Endodermal cell (in vitro differentiated cells): ENCODE data around the gene RBCK1. TPM values are rescaled to one million over a fixed set of nuclear protein-coding genes. Genes with fewer than 3 reads are reported as not detected.

Source experiments
- DNase-seq: peaks from one replicate; pipeline ENCODE4 v3.0.0-alpha.2; 2017
- H3K27ac ChIP-seq: 2 replicates; pipeline ENCODE4 v1.5.1; 2013; ENCODE audit warnings: mild to moderate bottlenecking, low read depth, low read length, moderate library complexity
- H3K27me3 ChIP-seq: 2 replicates; pipeline ENCODE4 v1.6.1; 2013; ENCODE audit warnings: mild to moderate bottlenecking, low read length, moderate library complexity; ENCODE audit not compliant: insufficient read depth, control insufficient read depth, poor library complexity, severe bottlenecking
- H3K36me3 ChIP-seq: 2 replicates; pipeline ENCODE4 v1.7.0; 2013; ENCODE audit warnings: mild to moderate bottlenecking, low read length, moderate library complexity; ENCODE audit not compliant: control insufficient read depth, insufficient read depth
- H3K4me1 ChIP-seq: one replicate; pipeline ENCODE4 v1.7.0; 2013; ENCODE audit warnings: low read length; ENCODE audit not compliant: control insufficient read depth, insufficient read depth
- H3K4me3 ChIP-seq: 2 replicates; pipeline ENCODE4 v1.5.1; 2013; ENCODE audit warnings: mild to moderate bottlenecking, low read length, moderate library complexity
- H3K9ac ChIP-seq: 2 replicates; pipeline ENCODE4 v1.6.1; 2013; ENCODE audit warnings: mild to moderate bottlenecking, low read length, moderate library complexity; ENCODE audit not compliant: poor library complexity, severe bottlenecking; ENCODE audit errors: extremely low read depth
- H3K9me3 ChIP-seq: 2 replicates; pipeline ENCODE4 v1.6.1; 2013; ENCODE audit warnings: mild to moderate bottlenecking, low read length, moderate library complexity; ENCODE audit not compliant: control insufficient read depth
- H3K27ac Mint-ChIP-seq: 2 replicates; pipeline ENCODE4 v1.8.0; 2020; ENCODE audit warnings: mixed read lengths
- H3K27me3 Mint-ChIP-seq: 2 replicates; pipeline ENCODE4 v1.8.0; 2021; ENCODE audit warnings: mild to moderate bottlenecking, mixed read lengths; ENCODE audit not compliant: insufficient read depth
- H3K36me3 Mint-ChIP-seq: 2 replicates; pipeline ENCODE4 v1.8.0; 2020; ENCODE audit warnings: low read depth, mixed read lengths
- H3K4me1 Mint-ChIP-seq: 2 replicates; pipeline ENCODE4 v1.8.0; 2020; ENCODE audit warnings: mixed read lengths
- H3K4me3 Mint-ChIP-seq: 2 replicates; pipeline ENCODE4 v1.8.0; 2020; ENCODE audit warnings: mild to moderate bottlenecking, moderate library complexity, mixed read lengths
- H3K9me3 Mint-ChIP-seq: 2 replicates; pipeline ENCODE4 v1.8.0; 2020; ENCODE audit warnings: mild to moderate bottlenecking, mixed read lengths
- WGBS, 2 experiments: methylation state at CpG; one replicate each; pipeline versions ENCODE4 v1.1.5 to v1.1.7; 2013; ENCODE audit warnings: missing lambda C conversion rate in 2 of 2, mixed read lengths in 1 of 2; ENCODE audit not compliant: insufficient coverage in 1 of 2, insufficient read length in 1 of 2; 5-methylcytosine and 5-hydroxymethylcytosine counted together
- total RNA-seq, 2 donors: library from RNA; stranded (reverse); fragmentation: NEBNext Ultra II Directional in 1 of 2; extraction: Animal tissue kit (Norgen Biotek cat#: 25700) in 1 of 2; gene quantifications; 2 replicates in 1 of 2; 3 replicates in 1 of 2; pipeline ENCODE4 v1.2.1, GENCODE V29; 2021
- TF ChIP-seq, protein P1 (sequence below): fragments of 200-600 bp; sonication (generic); conservative IDR thresholded peaks from 2 replicates; pipeline ENCODE4 v1.5.0; 2021; ENCODE audit warnings: antibody characterized with exemption, mild to moderate bottlenecking

Gene RBCK1
- total RNA-seq, 2 donors from 2014 or later, result 61.7 to 63.7 TPM

DNA sequence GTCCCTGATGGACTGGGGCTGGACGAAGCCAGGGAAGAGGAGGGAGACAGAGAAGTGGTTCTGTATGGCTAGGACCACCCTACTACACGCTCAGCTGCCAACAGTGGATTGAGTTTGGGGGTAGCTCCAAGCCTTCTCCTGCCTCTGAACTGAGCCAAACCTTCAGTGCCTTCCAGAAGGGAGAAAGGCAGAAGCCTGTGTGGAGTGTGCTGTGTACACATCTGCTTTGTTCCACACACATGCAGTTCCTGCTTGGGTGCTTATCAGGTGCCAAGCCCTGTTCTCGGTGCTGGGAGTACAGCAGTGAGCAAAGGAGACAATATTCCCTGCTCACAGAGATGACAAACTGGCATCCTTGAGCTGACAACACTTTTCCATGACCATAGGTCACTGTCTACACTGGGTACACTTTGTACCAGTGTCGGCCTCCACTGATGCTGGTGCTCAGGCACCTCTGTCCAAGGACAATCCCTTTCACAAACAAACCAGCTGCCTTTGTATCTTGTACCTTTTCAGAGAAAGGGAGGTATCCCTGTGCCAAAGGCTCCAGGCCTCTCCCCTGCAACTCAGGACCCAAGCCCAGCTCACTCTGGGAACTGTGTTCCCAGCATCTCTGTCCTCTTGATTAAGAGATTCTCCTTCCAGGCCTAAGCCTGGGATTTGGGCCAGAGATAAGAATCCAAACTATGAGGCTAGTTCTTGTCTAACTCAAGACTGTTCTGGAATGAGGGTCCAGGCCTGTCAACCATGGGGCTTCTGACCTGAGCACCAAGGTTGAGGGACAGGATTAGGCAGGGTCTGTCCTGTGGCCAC is 11.3 kb upstream of the RBCK1 start:
- 86 to 90% methylated on average over 3 to 4 of the region's 4 CpGs for WGBS, 2 experiments
- TF ChIP-seq, protein P1, sequence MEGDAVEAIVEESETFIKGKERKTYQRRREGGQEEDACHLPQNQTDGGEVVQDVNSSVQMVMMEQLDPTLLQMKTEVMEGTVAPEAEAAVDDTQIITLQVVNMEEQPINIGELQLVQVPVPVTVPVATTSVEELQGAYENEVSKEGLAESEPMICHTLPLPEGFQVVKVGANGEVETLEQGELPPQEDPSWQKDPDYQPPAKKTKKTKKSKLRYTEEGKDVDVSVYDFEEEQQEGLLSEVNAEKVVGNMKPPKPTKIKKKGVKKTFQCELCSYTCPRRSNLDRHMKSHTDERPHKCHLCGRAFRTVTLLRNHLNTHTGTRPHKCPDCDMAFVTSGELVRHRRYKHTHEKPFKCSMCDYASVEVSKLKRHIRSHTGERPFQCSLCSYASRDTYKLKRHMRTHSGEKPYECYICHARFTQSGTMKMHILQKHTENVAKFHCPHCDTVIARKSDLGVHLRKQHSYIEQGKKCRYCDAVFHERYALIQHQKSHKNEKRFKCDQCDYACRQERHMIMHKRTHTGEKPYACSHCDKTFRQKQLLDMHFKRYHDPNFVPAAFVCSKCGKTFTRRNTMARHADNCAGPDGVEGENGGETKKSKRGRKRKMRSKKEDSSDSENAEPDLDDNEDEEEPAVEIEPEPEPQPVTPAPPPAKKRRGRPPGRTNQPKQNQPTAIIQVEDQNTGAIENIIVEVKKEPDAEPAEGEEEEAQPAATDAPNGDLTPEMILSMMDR, result no peak
- Mint-ChIP-seq H3K27ac (no peak overlapping the region), H3K27me3 (no peaks in the 10 kb centered on the region), H3K36me3 (no peaks in the 10 kb centered on the region), H3K9me3 (no peaks in the 10 kb centered on the region), H3K4me1 (no peaks in the 10 kb centered on the region), H3K4me3 (no peak overlapping the region)
- H3K9me3 ChIP-seq, result no peaks in the 10 kb centered on the region
- no peaks in the 10 kb centered on the region for H3K36me3 ChIP-seq
- H3K27me3 ChIP-seq, result no peaks in the 10 kb centered on the region
- H3K4me3 ChIP-seq, result no peak overlapping the region
- no peaks in the 10 kb centered on the region for H3K4me1 ChIP-seq
- no peak for DNase-seq
- H3K27ac ChIP-seq, result no peak overlapping the region
- no peak overlapping the region for H3K9ac ChIP-seq

DNA sequence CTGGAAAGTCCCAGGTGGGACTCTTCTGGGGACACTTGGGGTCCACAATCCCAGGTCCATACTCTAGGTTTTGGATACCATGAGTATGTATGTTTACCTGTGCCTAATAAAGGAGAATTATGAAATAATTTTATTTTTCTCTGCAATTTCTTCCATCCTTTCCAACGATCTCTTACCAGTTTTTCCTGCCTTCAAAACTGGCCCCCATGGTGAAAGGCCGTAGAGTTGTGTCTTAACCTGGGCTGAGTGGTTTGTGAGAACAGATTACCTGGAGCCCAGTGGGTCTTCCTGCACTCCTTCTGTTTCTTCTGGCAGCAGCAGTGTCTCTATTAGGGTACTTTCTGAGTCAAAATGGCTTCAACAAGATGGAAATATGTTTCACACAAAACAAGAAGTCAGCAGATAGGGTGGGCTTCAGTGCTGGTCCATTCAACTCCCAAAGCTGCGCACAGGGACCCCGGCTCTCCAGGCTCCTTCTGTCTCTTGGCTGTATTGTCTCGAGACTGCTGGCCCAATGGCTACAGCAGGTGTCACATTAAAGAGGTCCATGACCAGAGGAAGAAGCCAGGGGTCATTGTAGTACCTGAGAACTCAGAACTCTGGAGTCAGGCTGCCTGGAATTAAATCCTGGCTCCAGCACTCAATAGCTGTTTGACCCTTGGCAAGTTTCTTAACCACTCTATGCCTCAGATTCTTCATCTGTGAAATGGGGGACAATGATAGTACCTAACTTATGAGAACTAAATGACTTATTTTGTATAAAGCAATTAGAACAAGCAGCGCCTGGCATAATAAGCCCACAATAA is 10.5 kb upstream of the RBCK1 start:
- Histone ChIP-seq H3K4me3 (no peak overlapping the region), H3K9me3 (no peaks in the 10 kb centered on the region), H3K36me3 (no peaks in the 10 kb centered on the region), H3K9ac (no peak overlapping the region), H3K27ac (no peak overlapping the region), H3K27me3 (no peaks in the 10 kb centered on the region), H3K4me1 (no peaks in the 10 kb centered on the region)
- 92 to 97% methylated on average over 4 to 5 of the region's 6 CpGs for WGBS, 2 experiments
- no peaks in the 10 kb centered on the region for H3K36me3 Mint-ChIP-seq
- no peaks in the 10 kb centered on the region for H3K9me3 Mint-ChIP-seq
- H3K4me1 Mint-ChIP-seq, result no peaks in the 10 kb centered on the region
- no peak for DNase-seq
- no peaks in the 10 kb centered on the region for H3K27me3 Mint-ChIP-seq
- TF ChIP-seq, protein P1, result no peak
- no peak overlapping the region for H3K4me3 Mint-ChIP-seq
- no peak overlapping the region for H3K27ac Mint-ChIP-seq

DNA sequence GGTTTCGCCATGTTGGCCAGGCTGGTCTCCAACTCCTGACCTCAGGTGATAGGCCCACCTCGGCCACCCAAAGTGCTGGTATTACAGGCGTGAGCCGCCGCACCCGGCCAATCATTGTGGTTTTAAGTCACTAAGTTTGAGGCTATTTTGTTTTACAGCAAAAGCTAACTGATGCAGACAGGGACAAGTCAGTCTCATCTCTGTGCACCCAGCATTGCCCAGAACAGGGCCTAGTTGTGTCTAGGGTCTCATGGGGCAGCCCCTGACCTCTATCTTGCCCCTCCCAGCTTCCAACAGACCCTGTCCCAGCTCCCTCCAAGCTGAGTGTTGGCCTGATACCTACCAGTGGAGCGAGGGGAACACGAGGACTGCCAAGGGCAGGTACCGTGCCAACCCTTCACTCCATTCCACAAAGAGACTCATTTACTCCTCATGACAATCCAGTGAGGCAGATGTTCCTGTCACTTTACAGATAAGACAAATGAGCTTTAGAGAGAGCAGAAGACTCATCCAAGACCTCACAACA is 8.9 kb upstream of the RBCK1 start:
- Histone ChIP-seq H3K4me1 (no peaks in the 10 kb centered on the region), H3K9me3 (peaks cover 10% of the 10 kb centered on the region), H3K4me3 (no peak overlapping the region), H3K27me3 (no peaks in the 10 kb centered on the region), H3K9ac (no peak overlapping the region), H3K27ac (no peak overlapping the region), H3K36me3 (no peaks in the 10 kb centered on the region)
- Mint-ChIP-seq H3K36me3 (no peaks in the 10 kb centered on the region), H3K27me3 (no peaks in the 10 kb centered on the region), H3K4me3 (no peak overlapping the region), H3K27ac (no peak overlapping the region), H3K9me3 (peaks cover 3% of the 10 kb centered on the region), H3K4me1 (no peaks in the 10 kb centered on the region)
- 92 to 97% methylated on average over 6 to 9 of the region's 9 CpGs for WGBS, 2 experiments
- TF ChIP-seq, protein P1, result no peak
- no peak for DNase-seq
